Measurements from ENCODE around the gene WWOX.

Gene WWOX

GRCh38 chr16:78551487-78552085 lies 452.1 kb downstream of the WWOX start:
- DNase-seq: no peak

GRCh38 chr16:78552106-78552675 lies 452.7 kb downstream of the WWOX start:
- no peak for DNase-seq

GRCh38 chr16:78552716-78553115 lies 453.3 kb downstream of the WWOX start:
- no peak for DNase-seq

- no peak for DNase-seq
Observed at GRCh38 chr16:78553268-78554039, 454.0 kb downstream of the WWOX start.

- no peak for DNase-seq
Observed at GRCh38 chr16:78556421-78556820, 457.0 kb downstream of the WWOX start.

- DNase-seq: no peak
Observed at GRCh38 chr16:78560997-78561396, 461.5 kb downstream of the WWOX start.

- no peak for DNase-seq
Observed at GRCh38 chr16:78562111-78562510, 462.7 kb downstream of the WWOX start.

- DNase-seq: no peak
Observed at GRCh38 chr16:78562650-78563049, 463.2 kb downstream of the WWOX start.

GRCh38 chr16:78563905-78564304 lies 464.5 kb downstream of the WWOX start:
- no peak for DNase-seq

GRCh38 chr16:78566397-78567073 lies 467.1 kb downstream of the WWOX start:
- DNase-seq: no peak

- DNase-seq: no peak
Observed at GRCh38 chr16:78570399-78571141, 471.1 kb downstream of the WWOX start.

- DNase-seq: no peak
Observed at GRCh38 chr16:78571434-78571833, 472.0 kb downstream of the WWOX start.

- no peak for DNase-seq
Observed at GRCh38 chr16:78571898-78572358, 472.5 kb downstream of the WWOX start.

GRCh38 chr16:78574571-78574970 lies 475.1 kb downstream of the WWOX start:
- DNase-seq: no peak

GRCh38 chr16:78576941-78577340 lies 477.5 kb downstream of the WWOX start:
- no peak for DNase-seq

- no peak for DNase-seq
Observed at GRCh38 chr16:78577630-78578029, 478.2 kb downstream of the WWOX start.

- DNase-seq: no peak
Observed at GRCh38 chr16:78579020-78579419, 479.6 kb downstream of the WWOX start.

- DNase-seq: no peak
Observed at GRCh38 chr16:78583441-78583840, 484.0 kb downstream of the WWOX start.

- DNase-seq: no peak
Observed at GRCh38 chr16:78584213-78584860, 484.9 kb downstream of the WWOX start.

GRCh38 chr16:78584991-78585390 lies 485.5 kb downstream of the WWOX start:
- no peak for DNase-seq

GRCh38 chr16:78589331-78589730 lies 489.9 kb downstream of the WWOX start:
- no peak for DNase-seq

GRCh38 chr16:78591682-78592103 lies 492.2 kb downstream of the WWOX start:
- DNase-seq: no peak

Measured in NCI-H69 (cell line).